RWPE2 (cell line): ENCODE results near the gene KIAA1671.
A peak's percentile ranks its signal among the peaks of the same experiment; 100 is the strongest.

Experiments used
- ATAC-seq: fragments of 200-7000 bp; cut with Tn5 transposase; 3 replicates; pipeline ENCODE4 v1.9.1; 2021; ENCODE audit warnings: low read depth
- DNase-seq: peaks from one replicate; pipeline ENCODE4 v3.0.0-alpha.2; 2020; ENCODE audit warnings: low spot score
- H3K27ac ChIP-seq: fragments of 450-650 bp; 2 replicates; pipeline ENCODE4 v1.5.1; 2017; ENCODE audit warnings: mild to moderate bottlenecking; ENCODE audit not compliant: poor library complexity, severe bottlenecking
- H3K27me3 ChIP-seq: fragments of 250-450 bp; sonication (Bioruptor Pico); 2 replicates; pipeline ENCODE4 v1.5.1; 2021; ENCODE audit warnings: mild to moderate bottlenecking, moderate library complexity; ENCODE audit not compliant: insufficient read depth, poor library complexity, severe bottlenecking
- H3K36me3 ChIP-seq: fragments of 250-450 bp; sonication (Bioruptor Pico); 2 replicates; pipeline ENCODE4 v1.5.1; 2020; ENCODE audit warnings: low read depth, mild to moderate bottlenecking, moderate library complexity
- H3K4me1 ChIP-seq: fragments of 250-450 bp; sonication (Bioruptor Pico); 2 replicates; pipeline ENCODE4 v1.5.1; 2021; ENCODE audit warnings: mild to moderate bottlenecking, moderate library complexity; ENCODE audit not compliant: insufficient read depth, poor library complexity, severe bottlenecking
- H3K4me3 ChIP-seq: fragments of 250-450 bp; sonication (Bioruptor Pico); 2 replicates; pipeline ENCODE4 v1.5.1; 2021; ENCODE audit warnings: mild to moderate bottlenecking, moderate library complexity; ENCODE audit not compliant: severe bottlenecking
- H3K9me3 ChIP-seq: fragments of 250-450 bp; sonication (Bioruptor Pico); 2 replicates; pipeline ENCODE4 v1.5.1; 2021; ENCODE audit warnings: mild to moderate bottlenecking, moderate library complexity; ENCODE audit not compliant: severe bottlenecking
- CTCF ChIP-seq: fragments of 450-650 bp; IDR thresholded peaks from one replicate; pipeline ENCODE4 v1.5.1; 2017; ENCODE audit warnings: mild to moderate bottlenecking, moderate library complexity; ENCODE audit not compliant: poor library complexity, severe bottlenecking

Gene KIAA1671

GRCh38 chr22:25130462-25130861, 177.9 kb downstream of the KIAA1671 start:
- no peak for TF ChIP-seq CTCF
- no peak for ATAC-seq
- Histone ChIP-seq H3K4me3 (no peak overlapping the region), H3K9me3 (no peaks in the 10 kb centered on the region), H3K27me3 (no peaks in the 10 kb centered on the region), H3K36me3 (peaks cover 2% of the 10 kb centered on the region; the same call in 1 of the 2 replicates), H3K27ac (no peak overlapping the region), H3K4me1 (peaks cover 12% of the 10 kb centered on the region)
- no peak for DNase-seq

- Histone ChIP-seq H3K27me3 (no peaks in the 10 kb centered on the region), H3K9me3 (no peaks in the 10 kb centered on the region), H3K27ac (no peak overlapping the region), H3K4me1 (peaks cover 12% of the 10 kb centered on the region), H3K36me3 (peaks cover 2% of the 10 kb centered on the region; the same call in 1 of the 2 replicates), H3K4me3 (no peak overlapping the region)
- DNase-seq (no peak), ATAC-seq (no peak)
- TF ChIP-seq CTCF = no peak
Measured at GRCh38 chr22:25131198-25131887, 178.8 kb downstream of the KIAA1671 start.

- H3K27me3 ChIP-seq = no peaks in the 10 kb centered on the region
- H3K36me3 ChIP-seq = peaks cover 2% of the 10 kb centered on the region; the same call in 1 of the 2 replicates
- no peak overlapping the region for H3K4me3 ChIP-seq
- peak overlapping the region; percentile 41 for H3K27ac ChIP-seq
- DNase-seq (no peak), ATAC-seq (peak; percentile 84)
- TF ChIP-seq CTCF = no peak
- H3K9me3 ChIP-seq = no peaks in the 10 kb centered on the region
- peaks cover 14% of the 10 kb centered on the region for H3K4me1 ChIP-seq
Measured at GRCh38 chr22:25134028-25134427, 181.5 kb downstream of the KIAA1671 start.

- ATAC-seq (no peak), DNase-seq (no peak)
- TF ChIP-seq CTCF = no peak
- Histone ChIP-seq H3K4me1 (peaks cover 14% of the 10 kb centered on the region), H3K36me3 (peaks cover 2% of the 10 kb centered on the region; the same call in 1 of the 2 replicates), H3K27me3 (no peaks in the 10 kb centered on the region), H3K9me3 (no peaks in the 10 kb centered on the region), H3K4me3 (no peak overlapping the region), H3K27ac (peak overlapping the region; percentile 41)
Measured at GRCh38 chr22:25134451-25134850, 181.9 kb downstream of the KIAA1671 start.

- Histone ChIP-seq H3K9me3 (no peaks in the 10 kb centered on the region), H3K27ac (no peak overlapping the region), H3K4me1 (peaks cover 14% of the 10 kb centered on the region), H3K27me3 (no peaks in the 10 kb centered on the region), H3K36me3 (peaks cover 2% of the 10 kb centered on the region; the same call in 1 of the 2 replicates), H3K4me3 (no peak overlapping the region)
- no peak for DNase-seq
- TF ChIP-seq CTCF = no peak
- ATAC-seq = no peak
Measured at GRCh38 chr22:25136953-25137576, 184.5 kb downstream of the KIAA1671 start.
